ENCODE measurements around the gene ARL4C. TPM values are rescaled to one million over a fixed set of nuclear protein-coding genes. Genes with fewer than 3 reads are reported as not detected.

ARL4C gene
- total RNA-seq, 1 donor from 2014 or later: 66.3 TPM

GRCh38 chr2:234480337-234480736 is 16.5 kb downstream of the ARL4C start:
- intact Hi-C loops (cut with micrococcal nuclease): no loop called here
- Mint-ChIP-seq H3K4me1 (ENCODE audit: low read depth) (peaks cover 88% of the 10 kb centered on the region), H3K4me3 (no peak overlapping the region), H3K27ac (no peak overlapping the region), H3K9me3 (peaks cover 4% of the 10 kb centered on the region), H3K27me3 (ENCODE audit: insufficient read depth) (no peaks in the 10 kb centered on the region), H3K36me3 (ENCODE audit: low read depth) (peaks cover 13% of the 10 kb centered on the region)
- no peak for DNase-seq (ENCODE audit: low spot score)

DNA sequence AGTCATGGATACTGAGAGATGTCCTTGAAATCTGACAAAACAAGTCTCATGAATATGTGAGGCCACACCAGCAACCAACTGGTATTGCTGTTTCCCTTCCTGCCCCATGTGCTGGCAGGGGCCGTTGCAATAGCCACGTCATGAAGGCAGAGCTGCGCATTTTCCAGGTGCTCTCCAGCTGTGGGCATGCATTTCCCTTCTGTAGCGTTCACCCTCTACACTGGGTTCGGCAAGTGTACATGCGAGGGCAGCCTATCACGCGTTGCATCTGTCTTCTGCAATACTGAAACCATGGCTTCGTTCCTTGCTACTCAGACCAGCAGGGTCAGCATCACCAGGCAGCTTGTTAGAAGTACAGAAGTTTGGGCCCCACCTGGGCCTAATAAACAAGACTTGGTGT is 17.4 kb downstream of the ARL4C start:
- Mint-ChIP-seq H3K27me3 (ENCODE audit: insufficient read depth) (no peaks in the 10 kb centered on the region), H3K36me3 (ENCODE audit: low read depth) (peaks cover 17% of the 10 kb centered on the region), H3K4me3 (no peak overlapping the region), H3K4me1 (ENCODE audit: low read depth) (peaks cover 88% of the 10 kb centered on the region), H3K9me3 (peaks cover 4% of the 10 kb centered on the region), H3K27ac (no peak overlapping the region)
- no peak for DNase-seq (ENCODE audit: low spot score)
- intact Hi-C loops (cut with micrococcal nuclease): no loop called here

DNA sequence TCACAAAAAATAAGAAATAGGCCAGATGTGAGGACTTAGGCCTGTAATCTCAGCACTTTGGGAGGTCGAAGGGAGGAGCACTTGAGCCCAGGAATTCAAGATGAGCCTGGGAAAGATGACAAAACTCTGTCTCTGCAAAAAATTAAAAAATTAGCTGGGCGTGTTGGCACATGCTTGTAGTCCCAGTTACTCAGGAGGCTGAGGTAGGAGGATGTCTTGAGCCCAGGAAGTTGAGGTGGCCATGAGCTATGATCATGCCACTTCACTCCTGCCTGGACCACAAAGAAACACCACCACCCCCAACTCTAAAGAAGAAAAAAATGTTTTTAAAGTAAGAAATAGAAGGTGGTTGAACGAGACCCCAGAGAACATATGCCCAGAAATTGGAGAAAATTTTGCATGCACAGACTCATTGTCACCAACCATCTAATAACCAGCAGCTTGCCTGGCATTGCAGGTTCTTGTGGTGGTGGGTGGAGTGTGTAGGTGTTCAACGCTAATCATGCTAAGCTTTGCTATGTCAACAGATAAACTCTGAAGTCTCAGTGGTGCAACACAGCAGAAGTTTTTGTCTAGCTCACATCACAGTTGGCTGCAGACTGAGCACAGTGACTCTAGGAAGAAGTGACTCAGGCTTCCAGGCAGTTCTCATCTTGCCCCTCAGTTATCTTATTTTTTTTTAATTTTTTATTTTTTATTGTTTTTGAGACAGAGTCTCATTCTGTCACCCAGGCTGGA is 18.6 kb downstream of the ARL4C start:
- no peak overlapping the region for H3K4me3 Mint-ChIP-seq
- H3K9me3 Mint-ChIP-seq: peaks cover 12% of the 10 kb centered on the region
- H3K27ac Mint-ChIP-seq: peak overlapping the region; percentile 62
- peaks cover 21% of the 10 kb centered on the region for H3K36me3 Mint-ChIP-seq (ENCODE audit: low read depth)
- intact Hi-C loops (cut with micrococcal nuclease): no loop called here
- no peaks in the 10 kb centered on the region for H3K27me3 Mint-ChIP-seq (ENCODE audit: insufficient read depth)
- H3K4me1 Mint-ChIP-seq (ENCODE audit: low read depth): peaks cover 78% of the 10 kb centered on the region
- DNase-seq (ENCODE audit: low spot score): no peak

DNA sequence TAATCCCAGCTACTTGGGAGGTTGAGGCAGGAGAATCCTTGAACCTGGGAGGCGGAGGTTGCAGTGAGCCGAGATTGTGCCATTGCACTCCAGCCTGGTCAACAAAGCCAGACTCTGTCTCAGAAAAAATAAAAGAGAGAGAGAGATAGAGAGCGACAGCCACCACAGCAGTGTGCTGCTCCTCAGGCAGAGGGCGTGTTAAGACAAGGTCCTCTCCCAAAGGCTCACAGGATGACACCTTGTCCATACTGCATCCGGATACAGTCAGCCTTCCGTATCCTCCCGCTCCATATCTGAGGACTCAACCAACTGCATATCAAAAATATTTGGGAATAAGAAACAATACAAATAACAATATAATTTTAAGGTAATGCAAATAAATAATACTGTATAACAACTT is 20.1 kb downstream of the ARL4C start:
- Mint-ChIP-seq H3K4me3 (no peak overlapping the region), H3K27me3 (ENCODE audit: insufficient read depth) (no peaks in the 10 kb centered on the region), H3K36me3 (ENCODE audit: low read depth) (peaks cover 23% of the 10 kb centered on the region), H3K9me3 (peaks cover 10% of the 10 kb centered on the region), H3K27ac (no peak overlapping the region), H3K4me1 (ENCODE audit: low read depth) (peaks cover 63% of the 10 kb centered on the region)
- no peak for DNase-seq (ENCODE audit: low spot score)
- intact Hi-C loops (cut with micrococcal nuclease): no loop called here

- H3K27ac Mint-ChIP-seq: peak overlapping the region; percentile 91
- no peaks in the 10 kb centered on the region for H3K27me3 Mint-ChIP-seq (ENCODE audit: insufficient read depth)
- peaks cover 53% of the 10 kb centered on the region for H3K4me1 Mint-ChIP-seq (ENCODE audit: low read depth)
- no peak for DNase-seq (ENCODE audit: low spot score)
- no peak overlapping the region for H3K4me3 Mint-ChIP-seq
- H3K36me3 Mint-ChIP-seq (ENCODE audit: low read depth): peaks cover 12% of the 10 kb centered on the region
- H3K9me3 Mint-ChIP-seq: peaks cover 11% of the 10 kb centered on the region
- intact Hi-C loops (cut with micrococcal nuclease): loop anchor here (1.0 kb wide), 3 partner anchors 10 to 182 kb away; no protein-coding TSS in a partner anchor
Measured at GRCh38 chr2:234474654-234475053, 22.2 kb downstream of the ARL4C start.

DNA sequence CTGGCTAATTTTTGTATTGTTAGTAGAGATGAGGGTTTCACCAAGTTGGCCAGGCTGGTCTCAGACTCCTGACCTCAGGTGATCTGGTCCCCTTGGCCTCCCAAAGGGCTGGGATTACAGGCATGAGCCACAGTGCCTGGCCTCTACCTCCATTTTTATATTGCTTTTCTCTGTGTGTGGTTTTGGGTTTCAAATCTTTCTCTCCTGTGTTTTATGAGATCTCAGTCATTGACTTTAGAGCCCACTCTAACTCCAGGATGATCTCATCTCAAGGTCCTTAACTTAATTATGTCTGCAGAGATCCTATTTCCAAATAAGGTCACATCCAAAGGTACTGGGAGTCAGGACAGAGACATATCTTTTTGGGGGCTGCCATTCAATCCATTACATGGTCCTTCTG is 24.7 kb downstream of the ARL4C start:
- Mint-ChIP-seq H3K9me3 (peaks cover 15% of the 10 kb centered on the region), H3K27ac (no peak overlapping the region), H3K27me3 (ENCODE audit: insufficient read depth) (no peaks in the 10 kb centered on the region), H3K4me3 (no peak overlapping the region), H3K36me3 (ENCODE audit: low read depth) (peaks cover 10% of the 10 kb centered on the region), H3K4me1 (ENCODE audit: low read depth) (peaks cover 49% of the 10 kb centered on the region)
- no peak for DNase-seq (ENCODE audit: low spot score)
- intact Hi-C loops (cut with micrococcal nuclease): no loop called here

DNA sequence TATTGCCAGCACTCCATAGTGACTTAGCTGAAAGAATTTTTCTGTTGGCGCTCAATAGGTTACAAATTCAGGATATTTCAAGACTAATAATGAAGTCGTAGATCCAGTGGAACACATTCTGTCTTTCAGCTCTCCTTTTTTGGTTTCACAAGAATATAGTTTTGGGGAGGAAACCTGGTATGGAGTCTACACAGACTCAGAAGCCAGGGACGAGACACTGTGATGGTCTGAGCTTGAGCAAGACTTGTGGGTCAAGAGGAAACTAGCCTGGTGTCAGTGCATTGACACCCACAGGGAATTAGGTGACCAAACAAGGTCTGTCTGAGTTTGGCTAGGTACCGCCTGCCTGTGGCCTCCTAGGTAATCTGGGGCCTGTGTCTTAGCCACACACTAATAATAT is 26.9 kb downstream of the ARL4C start:
- Mint-ChIP-seq H3K4me1 (ENCODE audit: low read depth) (peaks cover 44% of the 10 kb centered on the region), H3K9me3 (peaks cover 18% of the 10 kb centered on the region), H3K36me3 (ENCODE audit: low read depth) (peaks cover 9% of the 10 kb centered on the region), H3K27ac (no peak overlapping the region), H3K27me3 (ENCODE audit: insufficient read depth) (no peaks in the 10 kb centered on the region), H3K4me3 (no peak overlapping the region)
- DNase-seq (ENCODE audit: low spot score): no peak
- intact Hi-C loops (cut with micrococcal nuclease): no loop called here

- Mint-ChIP-seq H3K4me3 (no peak overlapping the region), H3K9me3 (peaks cover 18% of the 10 kb centered on the region)
Measured at GRCh38 chr2:234469251-234469845, 27.5 kb downstream of the ARL4C start.

DNA sequence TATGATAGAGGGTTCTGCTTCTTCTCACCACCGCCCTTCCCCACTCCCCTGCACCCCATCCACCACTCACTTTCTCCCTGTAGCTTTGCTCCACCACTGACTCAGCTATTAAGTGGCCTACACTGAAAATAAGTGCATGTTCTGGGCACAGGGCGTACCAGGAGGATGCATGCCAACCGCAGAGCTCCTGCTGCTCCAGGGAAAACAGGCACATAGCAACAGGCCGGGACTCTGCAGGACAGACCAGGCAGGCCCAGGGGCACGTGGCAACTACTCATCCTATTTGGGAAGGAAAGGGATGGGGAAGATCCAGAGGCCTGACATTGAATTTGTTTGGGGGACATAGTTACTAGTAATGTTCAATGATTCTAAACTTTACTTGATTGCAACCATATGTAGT is 28.4 kb downstream of the ARL4C start:
- DNase-seq (ENCODE audit: low spot score): no peak
- peaks cover 13% of the 10 kb centered on the region for H3K9me3 Mint-ChIP-seq
- intact Hi-C loops (cut with micrococcal nuclease): no loop called here
- no peak overlapping the region for H3K4me3 Mint-ChIP-seq
- no peaks in the 10 kb centered on the region for H3K27me3 Mint-ChIP-seq (ENCODE audit: insufficient read depth)
- H3K4me1 Mint-ChIP-seq (ENCODE audit: low read depth): peaks cover 52% of the 10 kb centered on the region
- H3K36me3 Mint-ChIP-seq (ENCODE audit: low read depth): peaks cover 3% of the 10 kb centered on the region
- H3K27ac Mint-ChIP-seq: no peak overlapping the region

More at GRCh38 chr2:234469251-234469845, 27.5 kb downstream of the ARL4C start:
- Mint-ChIP-seq H3K27ac (peak overlapping the region; percentile 12), H3K27me3 (ENCODE audit: insufficient read depth) (no peaks in the 10 kb centered on the region), H3K4me1 (ENCODE audit: low read depth) (peaks cover 44% of the 10 kb centered on the region), H3K36me3 (ENCODE audit: low read depth) (peaks cover 4% of the 10 kb centered on the region)
- no peak for DNase-seq (ENCODE audit: low spot score)
- intact Hi-C loops (cut with micrococcal nuclease): no loop called here

GRCh38 chr2:234467289-234467688 is 29.6 kb downstream of the ARL4C start:
- H3K27me3 Mint-ChIP-seq (ENCODE audit: insufficient read depth): no peaks in the 10 kb centered on the region
- intact Hi-C loops (cut with micrococcal nuclease): no loop called here
- H3K4me1 Mint-ChIP-seq (ENCODE audit: low read depth): peaks cover 62% of the 10 kb centered on the region
- H3K4me3 Mint-ChIP-seq: no peak overlapping the region
- H3K9me3 Mint-ChIP-seq: peaks cover 10% of the 10 kb centered on the region
- no peak for DNase-seq (ENCODE audit: low spot score)
- peaks cover 3% of the 10 kb centered on the region for H3K36me3 Mint-ChIP-seq (ENCODE audit: low read depth)
- no peak overlapping the region for H3K27ac Mint-ChIP-seq

- H3K4me1 Mint-ChIP-seq (ENCODE audit: low read depth): peaks cover 77% of the 10 kb centered on the region
Measured at GRCh38 chr2:234464291-234464645, 32.6 kb downstream of the ARL4C start.

GRCh38 chr2:234463626-234464290 is 33.1 kb downstream of the ARL4C start:
- peaks cover 8% of the 10 kb centered on the region for H3K36me3 Mint-ChIP-seq (ENCODE audit: low read depth)
- no peaks in the 10 kb centered on the region for H3K27me3 Mint-ChIP-seq (ENCODE audit: insufficient read depth)
- intact Hi-C loops (cut with micrococcal nuclease): loop anchor here (1.0 kb wide), 5 partner anchors 9 to 37 kb away; no protein-coding TSS in a partner anchor

More at GRCh38 chr2:234464291-234464645, 32.6 kb downstream of the ARL4C start:
- no peak for DNase-seq (ENCODE audit: low spot score)
- intact Hi-C loops (cut with micrococcal nuclease): loop anchor here (1.0 kb wide), 4 partner anchors 10 to 38 kb away; no protein-coding TSS in a partner anchor
- peak overlapping the region; percentile 90 for H3K27ac Mint-ChIP-seq
- H3K9me3 Mint-ChIP-seq: peaks cover 8% of the 10 kb centered on the region
- no peaks in the 10 kb centered on the region for H3K27me3 Mint-ChIP-seq (ENCODE audit: insufficient read depth)
- H3K36me3 Mint-ChIP-seq (ENCODE audit: low read depth): peaks cover 6% of the 10 kb centered on the region
- peak overlapping the region; percentile 82 for H3K4me3 Mint-ChIP-seq

More at GRCh38 chr2:234463626-234464290, 33.1 kb downstream of the ARL4C start:
- peak overlapping the region; percentile 90 for H3K27ac Mint-ChIP-seq
- DNase-seq (ENCODE audit: low spot score): peak; percentile 68
- H3K4me3 Mint-ChIP-seq: peak overlapping the region; percentile 82
- peaks cover 77% of the 10 kb centered on the region for H3K4me1 Mint-ChIP-seq (ENCODE audit: low read depth)
- peaks cover 9% of the 10 kb centered on the region for H3K9me3 Mint-ChIP-seq

Data from activated T-helper 1 cell treated with anti-CD3 and anti-CD28 coated beads, Interleukin-12 subunit alpha, Interleukin-12 subunit beta, Interleukin-2, Interleukin-4 antibody, amounts not matched to agents 30 ng/mL and 10 ng/mL and 1 ng/mL, durations not matched to agents 14 hours and 24 hours and 36 hours (primary cell).